GM19438 (cell line): ENCODE data around the gene VRTN.

Experiments
- ATAC-seq: cut with Tn5 transposase; IDR thresholded peaks from one replicate; pipeline ENCODE4 v1.9.1; 2021; ENCODE audit warnings: low read depth; ENCODE audit not compliant: unreplicated experiment

VRTN gene

GRCh38 chr14:74392616-74393570 is 44.6 kb downstream of the VRTN start:
- no peak for ATAC-seq

- ATAC-seq: no peak
Observed at GRCh38 chr14:74394549-74394948, 46.3 kb downstream of the VRTN start.

GRCh38 chr14:74395094-74395493 is 46.8 kb downstream of the VRTN start:
- no peak for ATAC-seq

- ATAC-seq: no peak
Observed at GRCh38 chr14:74400031-74400685, 51.9 kb downstream of the VRTN start.

- no peak for ATAC-seq
Observed at GRCh38 chr14:74400919-74401503, 52.7 kb downstream of the VRTN start.

GRCh38 chr14:74401504-74402241 is 53.4 kb downstream of the VRTN start:
- ATAC-seq: peak; percentile 71

GRCh38 chr14:74402401-74403251 is 54.4 kb downstream of the VRTN start:
- ATAC-seq: no peak

- ATAC-seq: no peak
Observed at GRCh38 chr14:74403619-74404417, 55.5 kb downstream of the VRTN start.

- no peak for ATAC-seq
Observed at GRCh38 chr14:74404435-74404834, 56.2 kb downstream of the VRTN start.

GRCh38 chr14:74405663-74406062 is 57.4 kb downstream of the VRTN start:
- ATAC-seq: no peak

- no peak for ATAC-seq
Observed at GRCh38 chr14:74407021-74407800, 58.9 kb downstream of the VRTN start.

- ATAC-seq: no peak
Observed at GRCh38 chr14:74407801-74408154, 59.5 kb downstream of the VRTN start.

GRCh38 chr14:74408870-74409269 is 60.6 kb downstream of the VRTN start:
- no peak for ATAC-seq

GRCh38 chr14:74409441-74409840 is 61.2 kb downstream of the VRTN start:
- ATAC-seq: no peak
